Psoas muscle (tissue), 8 donors: Measurements from ENCODE around the gene PLTP. TPM values are rescaled to one million over a fixed set of nuclear protein-coding genes. Genes with fewer than 3 reads are reported as not detected.
A peak's percentile ranks its signal among the peaks of the same experiment; 100 is the strongest.

ENCODE experiments used
- ATAC-seq, 4 donors: fragments of 200-7000 bp; cut with Tn5 transposase; one replicate each; pipeline ENCODE4 v1.9.1; 2020; ENCODE audit warnings: moderate library complexity in 3 of 4, mild to moderate bottlenecking in 2 of 4
- DNase-seq, 2 donors: peaks; one replicate each; pipeline ENCODE4 v3.0.0-alpha.2; 2020
- H3K27ac ChIP-seq: fragments of 200-600 bp; one replicate; pipeline ENCODE4 v1.8.0; 2022
- H3K27me3 ChIP-seq, 3 donors: fragments of 200-600 bp in 1 of 3; one replicate each; pipeline versions ENCODE4 v1.6.1 to v1.8.0; 2013 to 2022; ENCODE audit warnings: low read length in 2 of 3, mild to moderate bottlenecking in 2 of 3, moderate library complexity in 1 of 3; ENCODE audit not compliant: insufficient read depth in 3 of 3
- H3K36me3 ChIP-seq, 2 donors: fragments of 200-600 bp in 1 of 2; one replicate each; pipeline versions ENCODE4 v1.6.1 to v1.8.0; 2013 to 2022; ENCODE audit warnings: low read depth in 1 of 2, mild to moderate bottlenecking in 1 of 2, moderate library complexity in 1 of 2; ENCODE audit not compliant: insufficient read depth in 1 of 2
- H3K4me1 ChIP-seq: fragments of 200-600 bp; one replicate; pipeline ENCODE4 v1.8.0; 2022
- H3K4me3 ChIP-seq: fragments of 200-600 bp; one replicate; pipeline ENCODE4 v1.8.0; 2022; ENCODE audit warnings: mild to moderate bottlenecking
- H3K9me3 ChIP-seq: fragments of 200-600 bp; one replicate; pipeline ENCODE4 v1.8.0; 2022
- CTCF ChIP-seq: fragments of 200-600 bp; IDR thresholded peaks from one replicate; pipeline ENCODE4 v1.8.0; 2022; ENCODE audit warnings: antibody characterized with exemption
- WGBS, 3 donors: extraction: QIAGEN DNeasy Blood & Tissue Kit; methylation state at CpG; one replicate each; pipeline versions ENCODE4 v1.1.6 to v1.1.7; 2013; 5-methylcytosine and 5-hydroxymethylcytosine counted together
- intact Hi-C, 2 donors: fragments of 100-400 bp; cut with DNase I; formaldehyde crosslinking; loops; one replicate each; pipeline versions ENCODE4 v1.11.0 to v1.14.2; 2022
- polyA plus RNA-seq, 3 donors: library from polyadenylated mRNA; stranded (reverse); fragments of 200-250 nt; gene quantifications; one replicate each; pipeline ENCODE4 v1.2.3, GENCODE V29; 2013
- total RNA-seq, 4 donors: library from RNA; stranded (reverse); fragmentation: NEBNext Ultra II Directional in 2 of 4; extraction: Animal tissue kit (Norgen Biotek cat#: 25700) in 2 of 4; gene quantifications; one replicate each; pipeline versions ENCODE4 v1.2.1 to v1.2.4, GENCODE V29; 2021 to 2023
- donor health status: healthy with polysubstance abuse.
- donor health status: DM: no; HTN: no; CAD: no; lungs with moderate emphysema.
- donor health status: Bipolar disorder and iron deficiency.
- donor health status: healthy.
- donor health status: DM: yes; HTN: yes; CAD: no.
- donor health status: DM: no; HTN: no; CAD: no.
- donor health status: DM: no; HTN: no; CAD: no.
- donor health status: DM: yes; HTN: yes; CAD: no.

The PLTP gene
- total and polyA plus RNA-seq, 7 donors: 7.9 to 38.0 (median 19.0) TPM

- no peaks in the 10 kb centered on the region for H3K4me1 ChIP-seq
- H3K9me3 ChIP-seq: no peaks in the 10 kb centered on the region
- TF ChIP-seq CTCF: no peak
- ATAC-seq (peak in 2 of 4 donors; percentile 23 to 24), DNase-seq (no peak)
- no peaks in the 10 kb centered on the region for H3K27me3 ChIP-seq
- H3K4me3 ChIP-seq: no peak overlapping the region
- intact Hi-C loops: no loop called here
- H3K36me3 ChIP-seq: no peaks in the 10 kb centered on the region
- peak overlapping the region; percentile 60 for H3K27ac ChIP-seq
- 58 to 69% (median 69%) methylated on average over 5 of the region's 5 CpGs for WGBS, 3 donors
These were observed 6.3 kb upstream of the PLTP start for GRCh38 chr20:45918182-45918737.

GRCh38 chr20:45917790-45918141 lies 5.8 kb upstream of the PLTP start:
- Histone ChIP-seq H3K4me3 (no peak overlapping the region), H3K36me3 (no peaks in the 10 kb centered on the region), H3K27me3 (peaks cover 0 to 3% (median 0%) of the 10 kb centered on the region in 3 donors), H3K9me3 (no peaks in the 10 kb centered on the region), H3K4me1 (no peaks in the 10 kb centered on the region), H3K27ac (no peak overlapping the region)
- DNase-seq: peak in 1 of 2 donors; percentile 49
- no peak for TF ChIP-seq CTCF
- ATAC-seq: peak in 2 of 4 donors; percentile 31 to 33
- WGBS, 3 donors: 32 to 41% (median 39%) methylated on average over 5 of the region's 5 CpGs
- intact Hi-C loops: no loop called here

GRCh38 chr20:45913116-45913515 lies 1.2 kb upstream of the PLTP start:
- peaks cover 12% of the 10 kb centered on the region for H3K4me1 ChIP-seq
- no peak for TF ChIP-seq CTCF
- 46 to 56% (median 50%) methylated on average over 5 of the region's 5 CpGs for WGBS, 3 donors
- intact Hi-C loops: no loop called here
- H3K27me3 ChIP-seq: peaks cover 0 to 17% (median 4%) of the 10 kb centered on the region in 3 donors
- no peak for DNase-seq
- no peak overlapping the region for H3K27ac ChIP-seq
- H3K9me3 ChIP-seq: no peaks in the 10 kb centered on the region
- no peak for ATAC-seq
- H3K4me3 ChIP-seq: no peak overlapping the region
- no peaks in the 10 kb centered on the region for H3K36me3 ChIP-seq

GRCh38 chr20:45912344-45912682 lies 358 bp upstream of the PLTP start:
- H3K4me3 ChIP-seq: peak overlapping the region; percentile 65
- no peak for TF ChIP-seq CTCF
- H3K9me3 ChIP-seq: no peaks in the 10 kb centered on the region
- intact Hi-C loops: no loop called here
- DNase-seq: no peak
- H3K36me3 ChIP-seq: no peaks in the 10 kb centered on the region
- ATAC-seq: no peak
- peak overlapping the region; percentile 65 for H3K27ac ChIP-seq
- 20 to 22% (median 21%) methylated on average over 4 of the region's 4 CpGs for WGBS, 3 donors
- H3K27me3 ChIP-seq: peaks cover 0 to 17% (median 4%) of the 10 kb centered on the region in 3 donors
- peaks cover 12% of the 10 kb centered on the region for H3K4me1 ChIP-seq
